Natural killer cell treated with Interleukin-12 subunit alpha and Interleukin-12 subunit beta and Interleukin-15 and Interleukin-18, amount 100 ng/mL, for 72 hours (primary cell): ENCODE measurements around the gene MYH15. TPM values are rescaled to one million over a fixed set of nuclear protein-coding genes. Genes with fewer than 3 reads are reported as not detected.

Experiments
- ATAC-seq, 2 donors: fragments of 150-1000 bp; cut with Tn5 transposase in 1 of 2; sonication (Bioruptor Pico), chemical (Tn5 transposase) in 1 of 2; 2 replicates each; pipeline ENCODE4 v1.10.0; 2021
- DNase-seq: peaks from one replicate; pipeline ENCODE4 v3.0.0; 2022; ENCODE audit warnings: low spot score
- H3K27ac Mint-ChIP-seq, 2 donors: 1 replicate in 1 of 2; 2 replicates in 1 of 2; pipeline ENCODE4 v1.8.0; 2022; ENCODE audit warnings: mixed read lengths in 2 of 2, mild to moderate bottlenecking in 1 of 2, moderate library complexity in 1 of 2
- H3K27me3 Mint-ChIP-seq, 2 donors: 1 replicate in 1 of 2; 2 replicates in 1 of 2; pipeline ENCODE4 v1.8.0; 2022; ENCODE audit warnings: mixed read lengths in 2 of 2
- H3K36me3 Mint-ChIP-seq: one replicate; pipeline ENCODE4 v1.8.0; 2022; ENCODE audit warnings: mixed read lengths
- H3K4me1 Mint-ChIP-seq, 2 donors: 1 replicate in 1 of 2; 2 replicates in 1 of 2; pipeline ENCODE4 v1.8.0; 2022; ENCODE audit warnings: low read depth in 2 of 2, mixed read lengths in 2 of 2, mild to moderate bottlenecking in 1 of 2
- H3K4me3 Mint-ChIP-seq: one replicate; pipeline ENCODE4 v1.8.0; 2022; ENCODE audit warnings: mixed read lengths
- H3K9me3 Mint-ChIP-seq: 2 replicates; pipeline ENCODE4 v1.8.0; 2022; ENCODE audit warnings: mixed read lengths
- total RNA-seq, 2 donors: library from RNA; stranded (reverse); gene quantifications; one replicate each; pipeline ENCODE4 v1.2.3, GENCODE V29; 2022

The MYH15 gene
- total RNA-seq, 2 donors from 2014 or later: 0.14 to 1.1 TPM

- no peak overlapping the region for H3K27ac Mint-ChIP-seq
- no peak for DNase-seq
- H3K4me1 Mint-ChIP-seq: no peaks in the 10 kb centered on the region
- H3K9me3 Mint-ChIP-seq: no peaks in the 10 kb centered on the region
- no peaks in the 10 kb centered on the region for H3K36me3 Mint-ChIP-seq
- no peaks in the 10 kb centered on the region for H3K27me3 Mint-ChIP-seq
- no peak for ATAC-seq
- no peak overlapping the region for H3K4me3 Mint-ChIP-seq
Measured at GRCh38 chr3:108377384-108377783, 133.0 kb downstream of the MYH15 start.

GRCh38 chr3:108376026-108376425 lies 134.4 kb downstream of the MYH15 start:
- H3K4me3 Mint-ChIP-seq: no peak overlapping the region
- H3K9me3 Mint-ChIP-seq: no peaks in the 10 kb centered on the region
- DNase-seq (no peak), ATAC-seq (no peak)
- no peaks in the 10 kb centered on the region for H3K4me1 Mint-ChIP-seq
- no peak overlapping the region for H3K27ac Mint-ChIP-seq
- no peaks in the 10 kb centered on the region for H3K36me3 Mint-ChIP-seq
- peaks cover 0 to 3% of the 10 kb centered on the region in 2 donors for H3K27me3 Mint-ChIP-seq

- H3K4me1 Mint-ChIP-seq: no peaks in the 10 kb centered on the region
- no peaks in the 10 kb centered on the region for H3K36me3 Mint-ChIP-seq
- peaks cover 2% of the 10 kb centered on the region for H3K9me3 Mint-ChIP-seq
- peaks cover 0 to 10% of the 10 kb centered on the region in 2 donors for H3K27me3 Mint-ChIP-seq
- no peak overlapping the region for H3K27ac Mint-ChIP-seq
- H3K4me3 Mint-ChIP-seq: no peak overlapping the region
- DNase-seq (no peak), ATAC-seq (no peak)
Measured at GRCh38 chr3:108359011-108359410, 151.4 kb downstream of the MYH15 start.

- DNase-seq: no peak
- Mint-ChIP-seq H3K27ac (no peak overlapping the region), H3K4me3 (no peak overlapping the region), H3K4me1 (no peaks in the 10 kb centered on the region), H3K9me3 (peaks cover 2% of the 10 kb centered on the region), H3K36me3 (no peaks in the 10 kb centered on the region), H3K27me3 (peaks cover 0 to 5% of the 10 kb centered on the region in 2 donors)
- peak in 1 of 2 donors; percentile 53 for ATAC-seq
Measured at GRCh38 chr3:108357042-108357441, 153.4 kb downstream of the MYH15 start.

GRCh38 chr3:108354562-108354961 lies 155.8 kb downstream of the MYH15 start:
- Mint-ChIP-seq H3K4me1 (no peaks in the 10 kb centered on the region), H3K9me3 (peaks cover 2% of the 10 kb centered on the region), H3K27me3 (peaks cover 0 to 1% of the 10 kb centered on the region in 2 donors), H3K27ac (no peak overlapping the region), H3K4me3 (no peak overlapping the region), H3K36me3 (no peaks in the 10 kb centered on the region)
- DNase-seq (no peak), ATAC-seq (no peak)

GRCh38 chr3:108352176-108352575 lies 158.2 kb downstream of the MYH15 start:
- DNase-seq: no peak
- no peaks in the 10 kb centered on the region for H3K4me1 Mint-ChIP-seq
- H3K27ac Mint-ChIP-seq: no peak overlapping the region
- H3K27me3 Mint-ChIP-seq: peaks cover 9 to 10% of the 10 kb centered on the region in 2 donors
- peaks cover 2% of the 10 kb centered on the region for H3K9me3 Mint-ChIP-seq
- ATAC-seq: no peak
- no peaks in the 10 kb centered on the region for H3K36me3 Mint-ChIP-seq
- H3K4me3 Mint-ChIP-seq: no peak overlapping the region

- Mint-ChIP-seq H3K27ac (no peak overlapping the region), H3K27me3 (peaks cover 14 to 16% of the 10 kb centered on the region in 2 donors), H3K36me3 (no peaks in the 10 kb centered on the region), H3K4me1 (peaks cover 0 to 7% of the 10 kb centered on the region in 2 donors), H3K4me3 (no peak overlapping the region), H3K9me3 (no peaks in the 10 kb centered on the region)
- no peak for ATAC-seq
- DNase-seq: no peak
Measured at GRCh38 chr3:108346301-108347227, 163.8 kb downstream of the MYH15 start.

- ATAC-seq: no peak
- no peaks in the 10 kb centered on the region for H3K9me3 Mint-ChIP-seq
- H3K27me3 Mint-ChIP-seq: peaks cover 14 to 16% of the 10 kb centered on the region in 2 donors
- no peak overlapping the region for H3K27ac Mint-ChIP-seq
- H3K36me3 Mint-ChIP-seq: no peaks in the 10 kb centered on the region
- no peak overlapping the region for H3K4me3 Mint-ChIP-seq
- DNase-seq: no peak
- H3K4me1 Mint-ChIP-seq: peaks cover 0 to 7% of the 10 kb centered on the region in 2 donors
Measured at GRCh38 chr3:108345492-108346205, 164.7 kb downstream of the MYH15 start.

- H3K9me3 Mint-ChIP-seq: no peaks in the 10 kb centered on the region
- DNase-seq (no peak), ATAC-seq (no peak)
- peaks cover 0 to 7% of the 10 kb centered on the region in 2 donors for H3K4me1 Mint-ChIP-seq
- H3K27ac Mint-ChIP-seq: peak overlapping the region in 1 of 2 donors; percentile 44
- H3K36me3 Mint-ChIP-seq: no peaks in the 10 kb centered on the region
- H3K4me3 Mint-ChIP-seq: no peak overlapping the region
- peaks cover 14 to 16% of the 10 kb centered on the region in 2 donors for H3K27me3 Mint-ChIP-seq
Measured at GRCh38 chr3:108343491-108343890, 166.9 kb downstream of the MYH15 start.

- DNase-seq: no peak
Measured at GRCh38 chr3:108342837-108343486, 167.4 kb downstream of the MYH15 start.

GRCh38 chr3:108341911-108342310 lies 168.5 kb downstream of the MYH15 start:
- H3K9me3 Mint-ChIP-seq: no peaks in the 10 kb centered on the region
- peaks cover 5 to 10% of the 10 kb centered on the region in 2 donors for H3K27me3 Mint-ChIP-seq
- ATAC-seq (no peak), DNase-seq (no peak)
- H3K4me3 Mint-ChIP-seq: no peak overlapping the region
- peaks cover 0 to 7% of the 10 kb centered on the region in 2 donors for H3K4me1 Mint-ChIP-seq
- no peak overlapping the region for H3K27ac Mint-ChIP-seq
- H3K36me3 Mint-ChIP-seq: no peaks in the 10 kb centered on the region

More at GRCh38 chr3:108342837-108343486, 167.4 kb downstream of the MYH15 start:
- Mint-ChIP-seq H3K4me1 (peaks cover 0 to 7% of the 10 kb centered on the region in 2 donors), H3K27ac (peak overlapping the region in 1 of 2 donors; percentile 44), H3K27me3 (peaks cover 13 to 15% of the 10 kb centered on the region in 2 donors), H3K36me3 (no peaks in the 10 kb centered on the region), H3K9me3 (no peaks in the 10 kb centered on the region), H3K4me3 (peak overlapping the region; percentile 67)
- peak; percentile 73 to 91 for ATAC-seq

GRCh38 chr3:108338901-108339545 lies 171.4 kb downstream of the MYH15 start:
- H3K27ac Mint-ChIP-seq: no peak overlapping the region
- H3K27me3 Mint-ChIP-seq: peaks cover 5 to 8% of the 10 kb centered on the region in 2 donors
- ATAC-seq: no peak

GRCh38 chr3:108334701-108335100 lies 175.7 kb downstream of the MYH15 start:
- ATAC-seq (no peak), DNase-seq (no peak)
- Mint-ChIP-seq H3K27me3 (peaks cover 0 to 3% of the 10 kb centered on the region in 2 donors), H3K4me3 (no peak overlapping the region), H3K9me3 (no peaks in the 10 kb centered on the region), H3K27ac (no peak overlapping the region), H3K36me3 (no peaks in the 10 kb centered on the region), H3K4me1 (no peaks in the 10 kb centered on the region)

More at GRCh38 chr3:108338901-108339545, 171.4 kb downstream of the MYH15 start:
- Mint-ChIP-seq H3K9me3 (no peaks in the 10 kb centered on the region), H3K36me3 (no peaks in the 10 kb centered on the region), H3K4me3 (no peak overlapping the region), H3K4me1 (peaks cover 0 to 7% of the 10 kb centered on the region in 2 donors)
- no peak for DNase-seq
